Effector memory CD4-positive, alpha-beta T cell (primary cell): ENCODE results near the gene CLCN7.

Experiments
- DNase-seq, 3 donors: peaks; one replicate each; pipeline ENCODE4 v3.0.0-alpha.2; 2020
- H3K27ac ChIP-seq: 2 replicates; pipeline ENCODE4 v1.7.0; 2013; ENCODE audit warnings: mild to moderate bottlenecking, low read length, moderate library complexity; ENCODE audit not compliant: insufficient read depth, poor library complexity, severe bottlenecking
- H3K27me3 ChIP-seq: replicated peaks from 2 replicates; pipeline ENCODE4 v1.7.0; 2013; ENCODE audit warnings: mild to moderate bottlenecking, low read length; ENCODE audit not compliant: insufficient read depth, control insufficient read depth, poor library complexity, severe bottlenecking
- H3K36me3 ChIP-seq: 2 replicates; pipeline ENCODE4 v1.7.0; 2013; ENCODE audit warnings: mild to moderate bottlenecking, low read length, moderate library complexity; ENCODE audit not compliant: control insufficient read depth, insufficient read depth
- H3K4me1 ChIP-seq: 2 replicates; pipeline ENCODE4 v1.7.0; 2013; ENCODE audit warnings: low read length, mild to moderate bottlenecking; ENCODE audit not compliant: control insufficient read depth, insufficient read depth, poor library complexity, severe bottlenecking
- H3K4me3 ChIP-seq: 2 replicates; pipeline ENCODE4 v1.7.0; 2013; ENCODE audit warnings: low read length, low read depth, mild to moderate bottlenecking; ENCODE audit not compliant: insufficient read depth, poor library complexity, severe bottlenecking
- H3K9me3 ChIP-seq: 2 replicates; pipeline ENCODE4 v1.7.0; 2013; ENCODE audit warnings: mild to moderate bottlenecking, low read length, moderate library complexity; ENCODE audit not compliant: control insufficient read depth
- total RNA-seq, 3 donors: gene quantifications; one replicate each; lab custom pipeline; 2026; lab: John Stamatoyannopoulos, UW

Gene CLCN7
- total RNA-seq, result 69.5 to 84.2 (median 70.5) reads per million in 3 donors

- Histone ChIP-seq H3K4me1 (peaks cover 10% of the 10 kb centered on the region), H3K9me3 (no peaks in the 10 kb centered on the region), H3K27ac (peak within 1 kb of the TSS; percentile 96), H3K36me3 (no peaks in the 10 kb centered on the region), H3K27me3 (no peaks in the 10 kb centered on the region), H3K4me3 (peak within 1 kb of the TSS; percentile 84)
- peak; percentile 76 to 83 (median 77) for DNase-seq
Observed at GRCh38 chr16:1474796-1475551, at the start of gene CLCN7. TSS of gene CLCN7 (minus strand) at chr16:1475028. CDS start at chr16:1474974, 54 bp downstream.

GRCh38 chr16:1524366-1524765, 49.5 kb upstream of the CLCN7 start:
- DNase-seq, result no peak
- H3K36me3 ChIP-seq, result no peaks in the 10 kb centered on the region
- no peak overlapping the region for H3K27ac ChIP-seq
- H3K4me1 ChIP-seq, result peaks cover 21% of the 10 kb centered on the region
- H3K9me3 ChIP-seq, result no peaks in the 10 kb centered on the region
- H3K27me3 ChIP-seq, result no peaks in the 10 kb centered on the region
- H3K4me3 ChIP-seq, result no peak overlapping the region

GRCh38 chr16:1523581-1524245, 48.9 kb upstream of the CLCN7 start:
- no peak overlapping the region for H3K27ac ChIP-seq
- DNase-seq, result no peak
- no peaks in the 10 kb centered on the region for H3K9me3 ChIP-seq
- no peaks in the 10 kb centered on the region for H3K36me3 ChIP-seq
- H3K4me3 ChIP-seq, result no peak overlapping the region
- no peaks in the 10 kb centered on the region for H3K27me3 ChIP-seq
- peaks cover 21% of the 10 kb centered on the region for H3K4me1 ChIP-seq

- no peak overlapping the region for H3K27ac ChIP-seq
- H3K27me3 ChIP-seq, result no peaks in the 10 kb centered on the region
- DNase-seq, result no peak
- H3K9me3 ChIP-seq, result no peaks in the 10 kb centered on the region
- no peak overlapping the region for H3K4me3 ChIP-seq
- no peaks in the 10 kb centered on the region for H3K36me3 ChIP-seq
- H3K4me1 ChIP-seq, result peaks cover 1% of the 10 kb centered on the region
Observed at GRCh38 chr16:1520461-1520860, 45.6 kb upstream of the CLCN7 start.

- no peak overlapping the region for H3K27ac ChIP-seq
- H3K4me3 ChIP-seq, result no peak overlapping the region
- H3K36me3 ChIP-seq, result no peaks in the 10 kb centered on the region
- no peaks in the 10 kb centered on the region for H3K9me3 ChIP-seq
- no peaks in the 10 kb centered on the region for H3K27me3 ChIP-seq
- no peak for DNase-seq
- no peaks in the 10 kb centered on the region for H3K4me1 ChIP-seq
Observed at GRCh38 chr16:1519831-1520230, 45.0 kb upstream of the CLCN7 start.

- Histone ChIP-seq H3K27me3 (no peaks in the 10 kb centered on the region), H3K27ac (no peak overlapping the region), H3K36me3 (no peaks in the 10 kb centered on the region), H3K9me3 (no peaks in the 10 kb centered on the region), H3K4me1 (no peaks in the 10 kb centered on the region), H3K4me3 (no peak overlapping the region)
- no peak for DNase-seq
Observed at GRCh38 chr16:1518626-1519135, 43.9 kb upstream of the CLCN7 start.

GRCh38 chr16:1514507-1514906, 39.7 kb upstream of the CLCN7 start:
- H3K4me3 ChIP-seq, result no peak overlapping the region
- DNase-seq, result no peak
- H3K27me3 ChIP-seq, result no peaks in the 10 kb centered on the region
- no peak overlapping the region for H3K27ac ChIP-seq
- no peaks in the 10 kb centered on the region for H3K9me3 ChIP-seq
- no peaks in the 10 kb centered on the region for H3K4me1 ChIP-seq
- peaks cover 4% of the 10 kb centered on the region for H3K36me3 ChIP-seq

GRCh38 chr16:1512774-1513173, 37.9 kb upstream of the CLCN7 start:
- no peak for DNase-seq

GRCh38 chr16:1511662-1512569, 37.1 kb upstream of the CLCN7 start:
- Histone ChIP-seq H3K27ac (no peak overlapping the region), H3K36me3 (peaks cover 4% of the 10 kb centered on the region), H3K4me3 (no peak overlapping the region), H3K4me1 (no peaks in the 10 kb centered on the region), H3K27me3 (no peaks in the 10 kb centered on the region), H3K9me3 (no peaks in the 10 kb centered on the region)
- no peak for DNase-seq

More at GRCh38 chr16:1512774-1513173, 37.9 kb upstream of the CLCN7 start:
- Histone ChIP-seq H3K4me3 (no peak overlapping the region), H3K36me3 (peaks cover 4% of the 10 kb centered on the region), H3K27ac (no peak overlapping the region), H3K27me3 (no peaks in the 10 kb centered on the region), H3K4me1 (no peaks in the 10 kb centered on the region), H3K9me3 (no peaks in the 10 kb centered on the region)
